Esophagus squamous epithelium (tissue), 4 donors: Measurements from ENCODE around the gene ELMO1.

Experiments
- POLR2A ChIP-seq, 4 donors: fragments of 450-650 bp; IDR thresholded peaks; one replicate each; pipeline ENCODE4 v1.6.1; 2017; ENCODE audit warnings: antibody characterized with exemption in 4 of 4, mild to moderate bottlenecking in 4 of 4, moderate library complexity in 3 of 4
- TF ChIP-seq, protein P1 (sequence below), 6 experiments: fragments of 450-650 bp in 4 of 6; fragments of 200-600 bp in 2 of 6; sonication (generic) in 2 of 6; IDR thresholded peaks; one replicate each; pipeline ENCODE4 v1.5.1; 2016 to 2019; ENCODE audit warnings: antibody characterized with exemption in 6 of 6, mild to moderate bottlenecking in 4 of 6, moderate library complexity in 4 of 6

DNA sequence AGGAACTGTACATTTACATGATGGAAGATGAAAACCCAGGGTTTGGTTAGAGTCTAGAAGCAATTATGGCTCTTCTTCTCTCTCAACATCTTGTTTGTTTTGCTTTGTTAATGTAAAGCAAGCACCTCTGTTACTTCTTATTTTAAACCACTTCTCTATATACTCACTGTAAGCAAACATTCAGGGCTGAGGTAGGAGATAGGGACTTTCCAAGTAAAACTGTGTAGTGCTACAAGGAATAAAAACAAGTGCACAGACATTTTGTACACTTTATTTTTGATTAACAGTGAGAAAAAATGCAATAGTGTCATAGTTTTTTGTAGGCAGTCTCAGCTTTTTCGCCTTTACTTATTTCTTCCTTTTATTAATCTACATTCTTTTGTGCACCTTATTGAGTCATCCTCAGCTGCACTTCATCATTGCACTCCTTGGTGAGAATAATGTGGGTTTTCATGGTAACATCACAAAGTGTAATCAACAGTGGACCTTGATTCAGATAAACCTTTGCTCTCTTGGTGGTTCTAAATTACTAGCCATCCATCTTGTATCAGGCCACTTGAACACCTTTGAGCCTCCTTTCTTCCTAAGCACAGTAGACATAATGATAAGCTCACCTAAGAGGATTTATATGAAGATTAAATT, 52.9 kb downstream of the ELMO1 start:
- TF ChIP-seq, protein P1, sequence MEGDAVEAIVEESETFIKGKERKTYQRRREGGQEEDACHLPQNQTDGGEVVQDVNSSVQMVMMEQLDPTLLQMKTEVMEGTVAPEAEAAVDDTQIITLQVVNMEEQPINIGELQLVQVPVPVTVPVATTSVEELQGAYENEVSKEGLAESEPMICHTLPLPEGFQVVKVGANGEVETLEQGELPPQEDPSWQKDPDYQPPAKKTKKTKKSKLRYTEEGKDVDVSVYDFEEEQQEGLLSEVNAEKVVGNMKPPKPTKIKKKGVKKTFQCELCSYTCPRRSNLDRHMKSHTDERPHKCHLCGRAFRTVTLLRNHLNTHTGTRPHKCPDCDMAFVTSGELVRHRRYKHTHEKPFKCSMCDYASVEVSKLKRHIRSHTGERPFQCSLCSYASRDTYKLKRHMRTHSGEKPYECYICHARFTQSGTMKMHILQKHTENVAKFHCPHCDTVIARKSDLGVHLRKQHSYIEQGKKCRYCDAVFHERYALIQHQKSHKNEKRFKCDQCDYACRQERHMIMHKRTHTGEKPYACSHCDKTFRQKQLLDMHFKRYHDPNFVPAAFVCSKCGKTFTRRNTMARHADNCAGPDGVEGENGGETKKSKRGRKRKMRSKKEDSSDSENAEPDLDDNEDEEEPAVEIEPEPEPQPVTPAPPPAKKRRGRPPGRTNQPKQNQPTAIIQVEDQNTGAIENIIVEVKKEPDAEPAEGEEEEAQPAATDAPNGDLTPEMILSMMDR (IDR thresholded peaks at IDR 0.05) = no peak
- no peak for TF ChIP-seq POLR2A (IDR thresholded peaks at IDR 0.05)
